Measurements from ENCODE around the gene CEPT1. TPM values are rescaled to one million over a fixed set of nuclear protein-coding genes. Genes with fewer than 3 reads are reported as not detected.

CEPT1 gene
- total and polyA plus RNA-seq, 2 of the 8 experiments (the other 6 are each of a cell fraction or from before 2014, with no cell fraction given), result 18.5 to 28.6 TPM

DNA sequence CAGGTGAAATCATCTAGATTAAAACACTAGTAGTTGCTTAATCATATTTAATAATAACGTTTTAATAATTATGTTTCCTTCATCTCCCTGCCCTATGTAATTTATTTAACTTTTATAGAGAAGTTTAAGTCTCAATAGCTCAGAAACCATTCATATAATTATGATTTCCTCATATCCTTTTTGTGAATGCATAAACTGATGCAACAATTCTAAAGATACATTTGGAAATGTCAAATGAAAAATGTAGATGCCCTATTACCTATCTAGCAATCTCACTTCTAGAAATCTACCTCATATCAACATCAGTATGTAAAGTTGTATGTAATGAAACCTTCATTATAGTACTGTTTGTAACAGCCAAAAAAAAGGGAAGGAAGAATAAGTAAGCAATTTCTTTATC is 10.6 kb upstream of the CEPT1 start:
- ChIA-PET POLR2A (ENCODE audit: partially characterized antibody) (no interaction called here), CTCF (ENCODE audit: partially characterized antibody) (interaction anchor here (1.1 kb wide), 1 partner anchor 69 kb away, joined by 3 read pairs; no protein-coding TSS in a partner anchor)
- 73% methylated on average over 1 of the region's 1 CpG; no CpG with 5 or more reads in 1 of the 2 experiments for WGBS, 2 experiments (ENCODE audit: extremely low coverage in 1 of 2, insufficient coverage in 1 of 2, insufficient read length in 1 of 2, insufficient replicate concordance in 2 of 2, low coverage in 1 of 2, low lambda C conversion rate in 2 of 2, missing lambda C conversion rate in 1 of 2)
- H3K79me1 ChIP-seq (ENCODE audit: low read depth, low read length), result no peaks in the 10 kb centered on the region
- H3K9ac ChIP-seq (replicated peaks in 1 of 4; ENCODE audit: extremely low read depth in 1 of 4, low read depth in 3 of 4, low read length in 3 of 4), result no peak overlapping the region
- H3K23ac ChIP-seq (ENCODE audit: insufficient read length), result no peak overlapping the region
- H2AFZ ChIP-seq (ENCODE audit: low read length), result no peak overlapping the region
- no peak for FAIRE-seq
- no peak overlapping the region for H3K14ac ChIP-seq (ENCODE audit: insufficient read length)
- no peak overlapping the region for H2BK12ac ChIP-seq (ENCODE audit: low read depth, low read length)
- H3K4me2 ChIP-seq (ENCODE audit: insufficient read depth in 1 of 2, low read depth in 2 of 2, low read length in 2 of 2), result no peak overlapping the region
- no peak overlapping the region for H4K91ac ChIP-seq (replicated peaks; ENCODE audit: insufficient read length, low read length)
- H3K4me1 ChIP-seq (replicated peaks in 1 of 4; ENCODE audit: control insufficient read depth in 3 of 4, insufficient read depth in 4 of 4, low read length in 3 of 4), result no peaks in the 10 kb centered on the region; a peak in 2 of 7 replicates
- H2BK120ac ChIP-seq (replicated peaks; ENCODE audit: low read depth, low read length), result no peak overlapping the region
- H3K27ac ChIP-seq (ENCODE audit: low read depth, low read length), result no peak overlapping the region
- no peaks in the 10 kb centered on the region for H3K23me2 ChIP-seq (ENCODE audit: low read depth, low read length)
- H4K8ac ChIP-seq (ENCODE audit: extremely low read depth, insufficient read depth, low read length), result no peak overlapping the region
- H4K20me1 ChIP-seq (replicated peaks in 1 of 2; ENCODE audit: control insufficient read depth in 1 of 2, insufficient read depth in 2 of 2, low read length in 2 of 2), result no peaks in the 10 kb centered on the region
- H4K5ac ChIP-seq (ENCODE audit: insufficient read length, low read depth, low read length), result no peak overlapping the region
- H3K18ac ChIP-seq (ENCODE audit: extremely low read depth, low read length), result no peak overlapping the region
- no peaks in the 10 kb centered on the region for H3K27me3 ChIP-seq (replicated peaks in 1 of 4; ENCODE audit: control insufficient read depth in 3 of 4, extremely low read depth in 1 of 4, insufficient read depth in 3 of 4, low read length in 3 of 4)
- DNase-seq (ENCODE audit: low read depth in 1 of 2, low spot score in 2 of 2), result no peak
- H3K4me3 ChIP-seq (ENCODE audit: extremely low read depth in 1 of 4, insufficient read depth in 2 of 4, low read depth in 3 of 4, low read length in 4 of 4), result no peak overlapping the region
- H3K79me2 ChIP-seq (ENCODE audit: control insufficient read depth in 1 of 2, insufficient read depth in 2 of 2, low read length in 2 of 2), result no peaks in the 10 kb centered on the region
- no peak overlapping the region for H2BK5ac ChIP-seq (ENCODE audit: low read depth, low read length)
- H3K9me3 ChIP-seq (ENCODE audit: insufficient read depth in 2 of 2, low read depth in 1 of 2, low read length in 1 of 2), result no peaks in the 10 kb centered on the region
- no peak overlapping the region for H3K56ac ChIP-seq (replicated peaks; ENCODE audit: insufficient read length, low read depth, low read length)
- no peak overlapping the region for H2BK20ac ChIP-seq (ENCODE audit: low read length)
- H3K4ac ChIP-seq (replicated peaks; ENCODE audit: insufficient read length, low read depth, low read length), result no peak overlapping the region
- peaks cover 2 to 20% (median 6%) of the 10 kb centered on the region in 4 experiments; a peak in 4 of 8 replicates for H3K36me3 ChIP-seq (ENCODE audit: control insufficient read depth in 2 of 4, insufficient read depth in 4 of 4, low read length in 3 of 4)
- H2BK15ac ChIP-seq (ENCODE audit: low read length), result no peak overlapping the region
- H2AK5ac ChIP-seq (ENCODE audit: low read depth, low read length), result no peak overlapping the region
- no peak for TF ChIP-seq POLR2A (IDR thresholded peaks at IDR 0.05; ENCODE audit: control extremely low read depth in 1 of 2, low read depth in 2 of 2, low read length in 2 of 2)
- no peak for TF ChIP-seq MAFK (IDR thresholded peaks at IDR 0.05; ENCODE audit: low read depth, low read length)
- no peak for TF ChIP-seq SIX5 (IDR thresholded peaks at IDR 0.05; ENCODE audit: low read depth, low read length)
- TF ChIP-seq RNF2 (IDR thresholded peaks at IDR 0.05; ENCODE audit: borderline replicate concordance, low read depth, low read length, missing control alignments, poor library complexity, severe bottlenecking), result no peak
- no peak for TF ChIP-seq TAF7 (optimal IDR thresholded peaks at IDR 0.05; ENCODE audit: borderline replicate concordance, low read depth, low read length)
- TF ChIP-seq SP2 (IDR thresholded peaks at IDR 0.05; ENCODE audit: low read length), result no peak
- TF ChIP-seq CBX8 (IDR thresholded peaks at IDR 0.05; ENCODE audit: borderline replicate concordance, low read depth, low read length), result no peak
- no peak for TF ChIP-seq YY1 (IDR thresholded peaks at IDR 0.05; ENCODE audit: low read depth, low read length)
- no peak for TF ChIP-seq KDM5A (IDR thresholded peaks at IDR 0.05; ENCODE audit: low read length)
- TF ChIP-seq, protein P1, sequence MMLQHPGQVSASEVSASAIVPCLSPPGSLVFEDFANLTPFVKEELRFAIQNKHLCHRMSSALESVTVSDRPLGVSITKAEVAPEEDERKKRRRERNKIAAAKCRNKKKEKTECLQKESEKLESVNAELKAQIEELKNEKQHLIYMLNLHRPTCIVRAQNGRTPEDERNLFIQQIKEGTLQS (IDR thresholded peaks at IDR 0.05; ENCODE audit: insufficient read depth, low read depth, low read length), result no peak
- no peak for TF ChIP-seq RXRA (IDR thresholded peaks at IDR 0.05; ENCODE audit: insufficient read depth, low read depth, low read length)
- no peak for TF ChIP-seq BRCA1 (IDR thresholded peaks at IDR 0.05; ENCODE audit: low read depth, low read length)
- TF ChIP-seq TBP (IDR thresholded peaks at IDR 0.05; ENCODE audit: low read depth, low read length), result no peak
